HG03095 (cell line): ENCODE measurements around the gene ELMO2.
A peak's percentile ranks its signal among the peaks of the same experiment; 100 is the strongest.

Experiments
- ATAC-seq: cut with Tn5 transposase; IDR thresholded peaks from one replicate; pipeline ENCODE4 v1.9.1; 2021; ENCODE audit warnings: moderate library complexity; ENCODE audit not compliant: unreplicated experiment

The ELMO2 gene

DNA sequence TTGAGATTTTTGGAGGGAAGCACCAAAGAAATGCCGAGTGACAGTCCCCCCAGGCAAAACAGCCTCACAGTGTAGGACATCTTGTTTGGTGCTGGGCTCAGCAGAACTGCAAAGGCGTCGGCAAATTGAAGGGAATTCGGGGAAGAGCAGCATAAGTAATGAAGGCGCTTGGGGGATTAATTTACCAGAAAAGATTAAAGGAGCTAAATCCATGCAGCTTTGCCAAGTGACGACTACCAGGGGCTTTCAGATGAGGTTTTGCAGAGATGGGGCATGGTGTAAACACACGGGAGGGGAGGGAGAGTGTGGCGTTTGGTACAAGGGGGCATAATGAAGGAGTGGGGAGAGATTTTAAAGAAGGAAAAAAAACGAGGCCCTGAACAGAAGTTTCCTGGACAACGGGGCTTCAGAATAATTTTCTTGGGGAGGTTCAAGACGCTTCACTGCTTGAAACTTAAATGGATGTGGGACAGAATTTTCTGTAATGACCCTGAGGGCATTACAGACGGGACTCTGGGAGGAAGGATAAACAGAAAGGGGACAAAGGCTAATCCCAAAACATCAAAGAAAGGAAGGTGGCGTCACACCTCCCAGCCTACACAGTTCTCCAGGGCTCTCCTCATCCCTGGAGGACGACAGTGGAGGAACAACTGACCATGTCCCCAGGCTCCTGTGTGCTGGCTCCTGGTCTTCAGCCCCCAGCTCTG, 52.8 kb downstream of the ELMO2 start:
- ATAC-seq: no peak

GRCh38 chr20:46352370-46352938, 54.0 kb downstream of the ELMO2 start:
- no peak for ATAC-seq

GRCh38 chr20:46351357-46352058, 54.9 kb downstream of the ELMO2 start:
- ATAC-seq: peak; percentile 35

DNA sequence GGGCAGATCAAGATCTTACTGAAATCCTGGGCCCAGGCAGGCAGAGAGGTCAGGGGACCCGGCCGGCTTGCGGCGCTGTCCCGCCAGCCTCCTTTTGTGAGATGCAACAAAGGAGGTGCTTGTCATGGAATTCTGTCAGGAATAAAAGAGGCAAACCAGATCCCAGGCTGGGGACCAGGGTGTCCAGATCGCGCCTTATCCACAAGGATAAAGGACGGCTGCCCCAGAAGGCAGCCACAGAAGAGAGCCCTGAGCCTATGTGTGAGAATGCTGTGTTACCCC, 55.5 kb downstream of the ELMO2 start:
- ATAC-seq: peak; percentile 4

- peak; percentile 59 for ATAC-seq
Measured at GRCh38 chr20:46350201-46350985, 56.0 kb downstream of the ELMO2 start.

DNA sequence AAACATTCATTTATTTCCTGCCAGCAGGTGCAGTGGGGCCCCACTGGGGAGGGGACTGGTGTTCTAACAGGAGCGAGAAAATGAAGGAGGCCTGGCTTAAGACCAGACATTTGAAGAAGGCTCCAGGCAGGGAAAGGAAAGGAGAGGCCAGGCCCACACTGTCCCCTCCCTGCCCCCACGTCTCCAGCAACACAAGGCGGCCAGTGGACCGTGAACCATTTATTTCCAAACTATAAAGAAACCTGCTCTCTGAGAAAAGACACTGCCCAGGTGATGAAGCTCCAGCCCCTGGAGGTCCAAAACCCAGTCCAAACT, 56.7 kb downstream of the ELMO2 start:
- no peak for ATAC-seq

- ATAC-seq: no peak
Measured at GRCh38 chr20:46349035-46349741, 57.2 kb downstream of the ELMO2 start.

- ATAC-seq: no peak
Measured at GRCh38 chr20:46347841-46348803, 58.3 kb downstream of the ELMO2 start.

DNA sequence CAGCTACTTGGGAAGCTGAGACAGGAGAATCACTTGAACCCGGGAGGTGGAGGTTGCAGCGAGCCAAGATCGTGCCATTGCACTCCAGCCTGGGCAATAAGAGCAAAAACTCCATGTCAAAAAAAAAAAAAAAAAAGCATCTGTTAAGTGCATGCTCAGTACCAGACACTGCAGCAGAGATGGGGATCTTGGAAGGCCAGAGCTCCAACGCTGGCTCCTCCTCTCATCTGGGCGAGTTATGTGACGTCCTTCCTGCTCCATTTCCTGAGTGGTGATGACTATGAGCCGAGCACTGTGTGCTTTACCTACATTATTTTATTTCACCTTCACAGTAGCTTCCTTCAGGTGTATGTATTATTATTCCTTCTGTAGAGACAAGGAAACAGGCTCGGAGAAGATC, 59.6 kb downstream of the ELMO2 start:
- no peak for ATAC-seq

DNA sequence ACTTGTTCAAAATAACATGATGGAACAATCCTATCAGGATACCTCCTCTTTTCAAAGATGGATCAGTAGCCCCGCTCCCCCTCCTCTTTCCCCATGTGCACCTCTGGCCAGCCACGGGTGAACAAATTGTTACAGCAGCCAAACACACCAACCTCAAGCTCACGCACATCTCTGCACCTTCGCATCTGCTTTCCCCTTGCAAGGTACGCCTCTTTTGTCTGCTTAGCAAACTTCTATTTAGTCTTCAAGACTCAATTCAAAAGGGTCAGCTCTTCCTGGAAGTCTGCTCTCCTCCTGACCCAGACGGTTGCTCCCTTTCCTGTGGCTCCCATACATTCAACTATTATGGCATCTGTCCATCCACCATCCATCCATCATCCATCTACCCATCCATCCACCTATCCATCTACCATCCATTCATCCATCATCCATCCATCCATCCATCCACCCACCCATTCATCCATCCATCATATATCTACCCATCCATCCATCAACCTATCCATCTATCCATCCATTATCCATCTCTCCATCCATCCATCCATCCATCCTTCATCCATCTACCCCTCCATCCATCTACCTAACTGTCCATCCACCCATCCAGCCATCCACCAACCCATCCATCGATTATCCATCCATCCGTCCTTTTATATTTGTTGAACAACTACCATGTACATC, 61.8 kb downstream of the ELMO2 start:
- ATAC-seq: no peak

GRCh38 chr20:46343975-46344357, 62.4 kb downstream of the ELMO2 start:
- no peak for ATAC-seq

GRCh38 chr20:46343348-46343974, 63.0 kb downstream of the ELMO2 start:
- ATAC-seq: no peak

DNA sequence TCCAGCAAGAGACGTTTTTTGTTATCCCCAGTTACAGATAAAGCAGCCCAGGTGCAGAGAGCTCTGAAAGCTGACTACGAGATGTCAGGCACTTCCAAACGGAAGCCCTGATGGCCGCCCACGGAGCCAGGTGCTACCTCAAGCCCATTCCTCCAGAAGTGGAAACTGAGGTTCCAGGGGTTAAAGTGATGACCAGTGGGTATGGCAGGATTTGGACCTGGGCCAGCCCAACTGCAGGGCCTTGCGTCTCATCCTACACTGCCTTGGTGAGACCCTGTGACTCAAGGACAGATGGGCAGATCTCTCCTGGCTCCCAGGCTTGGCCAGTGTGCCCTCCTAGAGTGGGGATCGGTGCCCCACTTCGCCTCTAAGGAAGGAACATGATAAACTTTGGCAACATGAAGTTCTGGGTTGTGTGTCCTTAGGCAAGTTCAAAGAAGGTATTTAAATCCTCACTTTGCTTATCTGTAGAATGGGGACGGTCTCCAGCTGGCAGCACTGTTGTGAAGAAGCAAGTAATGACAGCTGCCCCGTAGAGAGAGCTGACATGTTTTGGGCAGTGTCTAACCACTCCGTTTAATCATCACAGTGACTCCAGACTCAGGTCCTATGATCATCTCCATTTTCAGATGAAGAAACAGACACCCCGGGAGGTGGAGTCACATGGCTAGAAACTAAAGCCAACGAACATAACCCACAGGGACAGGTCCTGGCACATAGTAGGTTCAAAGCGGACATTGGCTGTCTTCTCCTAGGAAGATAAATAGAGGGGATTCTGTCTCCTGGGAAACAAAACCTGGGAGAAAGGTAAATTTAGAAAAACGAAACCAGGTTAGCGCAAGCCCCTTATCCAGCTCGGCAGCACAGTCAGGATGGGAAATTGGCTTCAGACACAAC, 63.7 kb downstream of the ELMO2 start:
- no peak for ATAC-seq

DNA sequence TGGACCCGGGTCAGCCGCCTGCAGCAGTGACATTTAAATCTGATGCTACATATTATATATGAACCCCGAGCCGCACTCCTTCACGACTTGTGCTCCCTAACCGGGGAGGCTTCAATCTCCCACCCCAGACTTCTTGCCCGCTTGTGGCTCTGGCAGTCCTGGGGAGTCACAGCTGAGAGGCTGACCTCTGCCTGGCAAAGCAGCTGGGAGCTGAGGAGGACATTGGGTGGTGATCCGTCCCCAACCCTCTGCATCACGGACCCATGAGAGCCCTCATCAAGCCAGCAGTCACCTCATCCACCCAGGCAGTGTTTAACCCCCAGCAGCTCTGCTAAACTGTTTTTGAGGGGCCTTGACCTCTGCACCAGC, 64.4 kb downstream of the ELMO2 start:
- ATAC-seq: no peak

DNA sequence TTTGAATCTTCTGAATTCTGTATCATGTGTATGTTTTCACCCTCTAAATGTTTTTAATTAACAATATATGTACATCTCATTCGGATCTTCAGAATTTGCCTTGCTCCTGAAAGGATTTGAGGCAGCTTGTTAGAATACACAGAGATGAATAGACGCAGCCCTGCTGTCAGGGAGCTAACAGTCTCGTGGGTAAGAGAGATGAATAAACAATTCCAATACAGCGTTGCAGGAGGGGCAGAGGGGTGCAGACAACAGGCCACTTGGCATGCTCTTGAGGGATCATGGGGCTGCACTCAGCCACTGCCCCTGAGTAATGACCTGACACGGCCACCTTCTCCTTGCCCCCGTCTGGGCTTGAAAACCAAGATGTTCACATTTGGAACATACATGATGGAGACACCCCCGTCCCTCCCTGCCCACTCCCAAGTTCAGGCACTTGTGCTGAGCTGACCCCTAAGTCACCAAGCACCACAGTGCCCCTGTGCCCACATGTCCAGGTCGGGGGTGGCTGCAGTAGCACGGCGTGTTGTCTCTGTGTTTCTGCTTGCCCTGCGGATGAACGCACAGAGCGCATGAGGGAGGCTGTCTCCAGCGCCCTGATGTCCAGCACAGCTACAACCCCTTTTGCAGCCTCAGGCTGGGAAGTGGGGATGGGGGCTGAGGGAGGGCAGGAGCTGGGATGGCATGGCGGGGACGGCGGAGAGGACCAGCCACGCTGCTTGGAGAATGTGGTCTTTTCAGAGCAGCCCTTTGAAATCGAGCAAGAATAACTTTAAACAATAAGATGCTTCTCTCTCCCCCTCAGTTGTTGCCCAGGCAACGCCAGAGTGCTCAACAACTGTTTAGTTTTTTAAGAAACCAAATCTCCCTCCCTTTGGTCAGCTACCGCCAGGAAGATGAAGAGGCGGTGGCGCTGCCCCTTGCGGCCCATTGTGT, 65.1 kb downstream of the ELMO2 start:
- no peak for ATAC-seq

- ATAC-seq: no peak
Measured at GRCh38 chr20:46339037-46339436, 67.4 kb downstream of the ELMO2 start.

DNA sequence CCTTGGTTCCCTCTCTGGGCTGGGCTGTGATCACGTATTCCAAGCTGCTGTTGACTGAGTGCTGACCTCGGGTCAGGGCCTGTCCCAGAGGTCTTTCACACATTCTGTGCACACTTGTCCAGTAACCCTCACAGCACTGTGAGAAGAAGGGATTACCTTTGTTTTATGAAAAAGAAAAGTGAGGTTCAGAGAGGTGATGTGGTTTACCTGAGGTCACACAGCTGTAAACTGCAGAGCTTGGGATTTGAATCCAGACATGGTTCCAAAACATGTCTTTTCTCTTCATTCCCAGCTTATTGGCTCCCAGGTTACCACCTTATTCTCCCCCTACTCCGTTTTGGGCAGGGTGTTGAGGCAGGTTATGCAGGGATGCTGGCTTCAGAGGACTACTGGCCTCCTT, 69.7 kb downstream of the ELMO2 start:
- no peak for ATAC-seq
